GM12875 (cell line): ENCODE data around the gene SLC25A22.

Experiments
- H3K4me3 ChIP-seq: one replicate; pipeline ENCODE4 v1.5.1; 2011; ENCODE audit warnings: low read depth, low read length, control low read depth
- CTCF ChIP-seq: IDR thresholded peaks from 2 replicates; pipeline ENCODE4 v1.5.1; 2011; ENCODE audit warnings: low read depth, mild to moderate bottlenecking, control low read depth, inconsistent platforms, low read length, moderate library complexity, borderline replicate concordance; ENCODE audit not compliant: insufficient read depth

SLC25A22 gene

GRCh38 chr11:809287-810039 lies 11.4 kb upstream of the SLC25A22 start, which contains the start of gene RPLP2:
RPLP2 (plus strand) TSS chr11:809967; CDS start chr11:810235, 268 bp downstream.
- peak within 1 kb of the TSS; percentile 92 for H3K4me3 ChIP-seq
- no peak for TF ChIP-seq CTCF

- TF ChIP-seq CTCF: peak; percentile 37; the same call in 1 of the 2 replicates
These were observed 10.6 kb upstream of the SLC25A22 start for GRCh38 chr11:808427-809286.

GRCh38 chr11:804599-804964 lies 6.5 kb upstream of the SLC25A22 start:
- peak overlapping the region; percentile 66 for H3K4me3 ChIP-seq
- TF ChIP-seq CTCF: no peak

More at GRCh38 chr11:808427-809286, 10.6 kb upstream of the SLC25A22 start:
- H3K4me3 ChIP-seq: peak overlapping the region; percentile 92

- TF ChIP-seq CTCF: no peak
- peak overlapping the region; percentile 66 for H3K4me3 ChIP-seq
These were observed 5.9 kb upstream of the SLC25A22 start for GRCh38 chr11:803770-804598.

- TF ChIP-seq CTCF: no peak
- peak overlapping the region; percentile 66 for H3K4me3 ChIP-seq
These were observed 5.3 kb upstream of the SLC25A22 start for GRCh38 chr11:803467-803742.

GRCh38 chr11:802693-803466 lies 4.8 kb upstream of the SLC25A22 start:
- no peak overlapping the region for H3K4me3 ChIP-seq
- no peak for TF ChIP-seq CTCF
